ENCODE data around the gene HOMEZ. TPM values are rescaled to one million over a fixed set of nuclear protein-coding genes. Genes with fewer than 3 reads are reported as not detected.
"Not testable (repeated sequence)": the region's sequence is repeated elsewhere in the genome, so short reads cannot be mapped to it uniquely, and the experiment has no call there.

Gene HOMEZ
- total and polyA plus RNA-seq, 7 experiments from 2014 or later, result 5.2 to 20.4 (median 8.6) TPM

- Histone ChIP-seq H3K4me3 (ENCODE audit: low read length) (peak within 1 kb of the TSS; percentile 31), H3K36me3 (ENCODE audit: control insufficient read depth in 2 of 3, insufficient read depth in 3 of 3, low read length in 3 of 3) (no peaks in the 10 kb centered on the region), H3K27ac (ENCODE audit: low read depth, low read length) (no peak within 1 kb of the TSS), H3K27me3 (ENCODE audit: control insufficient read depth in 2 of 2, insufficient read depth in 2 of 2, low read length in 2 of 2) (peaks cover 0 to 6% of the 10 kb centered on the region in 2 donors), H3K9me3 (ENCODE audit: control insufficient read depth in 2 of 3, low read length in 3 of 3) (no peaks in the 10 kb centered on the region), H3K4me1 (ENCODE audit: control insufficient read depth in 2 of 2, insufficient read depth in 2 of 2, low read length in 2 of 2) (peaks cover 0 to 7% of the 10 kb centered on the region in 2 donors)
- peak within 1 kb of the TSS in 1 of 9 donors; percentile 18 for H3K27ac Mint-ChIP-seq
- H3K4me1 Mint-ChIP-seq, result peaks cover 0 to 8% (median 6%) of the 10 kb centered on the region in 7 donors
- ATAC-seq (peak; percentile 100), DNase-seq (peak; percentile 60 to 88 (median 72))
- no peaks in the 10 kb centered on the region for H3K9me3 Mint-ChIP-seq
- CTCF ChIA-PET, result interaction anchor here (0.5 kb wide), 1 partner anchor 595 kb away, joined by 3 read pairs; no protein-coding TSS in a partner anchor
- peak within 1 kb of the TSS; percentile 42 to 80 (median 68) for H3K4me3 Mint-ChIP-seq
- intact Hi-C loops (cut with micrococcal nuclease), result no loop called here
- POLR2A ChIA-PET, result interaction anchor here (0.7 kb wide), 1 partner anchor 61 kb away, joined by 3 read pairs; no protein-coding TSS in a partner anchor
- peaks cover 18 to 30% (median 20%) of the 10 kb centered on the region in 5 donors for H3K27me3 Mint-ChIP-seq
- no peaks in the 10 kb centered on the region for H3K36me3 Mint-ChIP-seq
Measured at GRCh38 chr14:23237772-23238594, 47.9 kb downstream of the HOMEZ start, which contains the start of gene RNF212B. Gene RNF212B, plus strand, starts transcription at chr14:23237936. Its CDS starts 2,410 bp downstream, at chr14:23240346.

- H3K27ac ChIP-seq (ENCODE audit: low read depth, low read length); ATAC-seq; intact Hi-C loops (cut with micrococcal nuclease); H3K4me1 ChIP-seq (ENCODE audit: control insufficient read depth in 2 of 2, insufficient read depth in 2 of 2, low read length in 2 of 2); H3K27ac Mint-ChIP-seq; DNase-seq; H3K9me3 Mint-ChIP-seq; CTCF ChIA-PET; H3K4me3 ChIP-seq (ENCODE audit: low read length); H3K36me3 ChIP-seq (ENCODE audit: control insufficient read depth in 2 of 3, insufficient read depth in 3 of 3, low read length in 3 of 3); H3K27me3 ChIP-seq (ENCODE audit: control insufficient read depth in 2 of 2, insufficient read depth in 2 of 2, low read length in 2 of 2); H3K9me3 ChIP-seq (ENCODE audit: control insufficient read depth in 2 of 3, low read length in 3 of 3); POLR2A ChIA-PET; H3K4me1 Mint-ChIP-seq; H3K36me3 Mint-ChIP-seq; H3K4me3 Mint-ChIP-seq: not testable (repeated sequence)
- H3K27me3 Mint-ChIP-seq, result peaks cover 0 to 12% (median under 1%) of the 10 kb centered on the region in 5 donors
Measured at GRCh38 chr14:23232241-23232808, 53.6 kb downstream of the HOMEZ start.

GRCh38 chr14:23228812-23229211 is 57.1 kb downstream of the HOMEZ start:
- DNase-seq (no peak), ATAC-seq (no peak)
- POLR2A ChIA-PET, result no interaction called here
- Histone ChIP-seq H3K9me3 (ENCODE audit: control insufficient read depth in 2 of 3, low read length in 3 of 3) (no peaks in the 10 kb centered on the region), H3K27ac (ENCODE audit: low read depth, low read length) (no peak overlapping the region), H3K27me3 (ENCODE audit: control insufficient read depth in 2 of 2, insufficient read depth in 2 of 2, low read length in 2 of 2) (no peaks in the 10 kb centered on the region), H3K36me3 (ENCODE audit: control insufficient read depth in 2 of 3, insufficient read depth in 3 of 3, low read length in 3 of 3) (no peaks in the 10 kb centered on the region), H3K4me1 (ENCODE audit: control insufficient read depth in 2 of 2, insufficient read depth in 2 of 2, low read length in 2 of 2) (no peaks in the 10 kb centered on the region), H3K4me3 (ENCODE audit: low read length) (no peak overlapping the region)
- no peak overlapping the region for H3K4me3 Mint-ChIP-seq
- no peak overlapping the region for H3K27ac Mint-ChIP-seq
- intact Hi-C loops (cut with micrococcal nuclease), result no loop called here
- CTCF ChIA-PET, result no interaction called here
- H3K9me3 Mint-ChIP-seq, result peaks cover 0 to 12% (median 4%) of the 10 kb centered on the region in 11 donors
- H3K4me1 Mint-ChIP-seq, result no peaks in the 10 kb centered on the region
- H3K27me3 Mint-ChIP-seq, result peaks cover 0 to 20% (median 9%) of the 10 kb centered on the region in 5 donors
- no peaks in the 10 kb centered on the region for H3K36me3 Mint-ChIP-seq

- POLR2A ChIA-PET, result no interaction called here
- CTCF ChIA-PET, result no interaction called here
- no peaks in the 10 kb centered on the region for H3K4me1 ChIP-seq (ENCODE audit: control insufficient read depth in 2 of 2, insufficient read depth in 2 of 2, low read length in 2 of 2)
Measured at GRCh38 chr14:23227566-23227965, 58.4 kb downstream of the HOMEZ start.

GRCh38 chr14:23224958-23225357 is 61.0 kb downstream of the HOMEZ start:
- intact Hi-C loops (cut with micrococcal nuclease); H3K36me3 ChIP-seq (ENCODE audit: control insufficient read depth in 2 of 3, insufficient read depth in 3 of 3, low read length in 3 of 3); H3K27me3 ChIP-seq (ENCODE audit: control insufficient read depth in 2 of 2, insufficient read depth in 2 of 2, low read length in 2 of 2); H3K27ac Mint-ChIP-seq; CTCF ChIA-PET; H3K4me1 Mint-ChIP-seq; POLR2A ChIA-PET; H3K9me3 ChIP-seq (ENCODE audit: control insufficient read depth in 2 of 3, low read length in 3 of 3); ATAC-seq; H3K4me3 Mint-ChIP-seq; H3K36me3 Mint-ChIP-seq; H3K27ac ChIP-seq (ENCODE audit: low read depth, low read length); DNase-seq; H3K4me3 ChIP-seq (ENCODE audit: low read length); H3K4me1 ChIP-seq (ENCODE audit: control insufficient read depth in 2 of 2, insufficient read depth in 2 of 2, low read length in 2 of 2): not testable (repeated sequence)
- peaks cover 0 to 11% (median 3%) of the 10 kb centered on the region in 11 donors for H3K9me3 Mint-ChIP-seq
- peaks cover 20 to 42% (median 23%) of the 10 kb centered on the region in 5 donors for H3K27me3 Mint-ChIP-seq

More at GRCh38 chr14:23227566-23227965, 58.4 kb downstream of the HOMEZ start:
- Mint-ChIP-seq H3K27ac (no peak overlapping the region), H3K36me3 (no peaks in the 10 kb centered on the region), H3K9me3 (peaks cover 0 to 12% (median 4%) of the 10 kb centered on the region in 11 donors), H3K27me3 (peaks cover 0 to 23% (median 9%) of the 10 kb centered on the region in 5 donors), H3K4me1 (no peaks in the 10 kb centered on the region), H3K4me3 (no peak overlapping the region)
- no peak overlapping the region for H3K4me3 ChIP-seq (ENCODE audit: low read length)
- H3K9me3 ChIP-seq (ENCODE audit: control insufficient read depth in 2 of 3, low read length in 3 of 3), result no peaks in the 10 kb centered on the region
- no peak overlapping the region for H3K27ac ChIP-seq (ENCODE audit: low read depth, low read length)
- DNase-seq, result no peak
- H3K36me3 ChIP-seq (ENCODE audit: control insufficient read depth in 2 of 3, insufficient read depth in 3 of 3, low read length in 3 of 3), result no peaks in the 10 kb centered on the region
- ATAC-seq, result no peak
- intact Hi-C loops (cut with micrococcal nuclease), result no loop called here
- no peaks in the 10 kb centered on the region for H3K27me3 ChIP-seq (ENCODE audit: control insufficient read depth in 2 of 2, insufficient read depth in 2 of 2, low read length in 2 of 2)
